ENCODE measurements around the gene COPB1.

DNA sequence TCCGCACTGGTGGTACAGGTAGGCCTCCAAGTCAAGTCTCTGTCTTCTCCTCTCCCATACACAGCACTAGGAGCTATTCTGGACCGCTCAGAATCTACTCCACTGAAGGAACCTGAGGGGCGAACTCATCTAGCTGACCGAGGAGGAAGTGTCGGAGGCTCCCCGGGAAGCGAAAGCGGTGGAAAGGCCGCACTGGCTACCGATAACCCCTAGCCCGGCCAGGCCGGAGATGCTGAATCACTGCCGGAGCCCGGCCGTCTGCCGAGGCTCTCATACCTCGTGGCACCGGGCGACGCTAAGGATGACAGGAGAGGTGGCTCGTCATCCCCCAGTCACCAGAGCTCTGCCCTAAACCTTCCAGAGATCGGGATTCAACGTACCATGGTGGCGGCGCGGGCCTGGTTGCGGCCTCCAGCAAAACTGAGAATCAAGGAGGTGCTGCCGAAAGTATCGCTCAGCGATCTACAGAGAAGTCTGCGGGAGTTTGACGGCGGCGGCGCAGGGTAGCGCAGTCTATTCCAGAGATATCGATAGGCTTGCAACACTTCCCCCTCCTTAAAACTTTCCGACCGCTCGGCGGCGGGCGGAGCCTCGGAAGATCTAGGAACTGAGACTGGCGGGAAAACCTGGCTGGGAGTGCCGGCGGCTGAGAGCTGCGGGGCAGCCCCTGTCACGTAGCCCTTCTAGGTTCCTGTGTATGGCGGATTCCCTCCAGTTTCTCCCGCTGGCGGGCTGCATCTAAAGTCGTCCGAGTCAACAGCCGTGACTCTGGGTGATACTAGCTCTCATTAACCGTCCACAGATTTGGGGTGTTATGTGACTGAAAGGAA is 20.5 kb upstream of the COPB1 start, which contains the start of gene PSMA1:
- TF ChIP-seq, protein P1, sequence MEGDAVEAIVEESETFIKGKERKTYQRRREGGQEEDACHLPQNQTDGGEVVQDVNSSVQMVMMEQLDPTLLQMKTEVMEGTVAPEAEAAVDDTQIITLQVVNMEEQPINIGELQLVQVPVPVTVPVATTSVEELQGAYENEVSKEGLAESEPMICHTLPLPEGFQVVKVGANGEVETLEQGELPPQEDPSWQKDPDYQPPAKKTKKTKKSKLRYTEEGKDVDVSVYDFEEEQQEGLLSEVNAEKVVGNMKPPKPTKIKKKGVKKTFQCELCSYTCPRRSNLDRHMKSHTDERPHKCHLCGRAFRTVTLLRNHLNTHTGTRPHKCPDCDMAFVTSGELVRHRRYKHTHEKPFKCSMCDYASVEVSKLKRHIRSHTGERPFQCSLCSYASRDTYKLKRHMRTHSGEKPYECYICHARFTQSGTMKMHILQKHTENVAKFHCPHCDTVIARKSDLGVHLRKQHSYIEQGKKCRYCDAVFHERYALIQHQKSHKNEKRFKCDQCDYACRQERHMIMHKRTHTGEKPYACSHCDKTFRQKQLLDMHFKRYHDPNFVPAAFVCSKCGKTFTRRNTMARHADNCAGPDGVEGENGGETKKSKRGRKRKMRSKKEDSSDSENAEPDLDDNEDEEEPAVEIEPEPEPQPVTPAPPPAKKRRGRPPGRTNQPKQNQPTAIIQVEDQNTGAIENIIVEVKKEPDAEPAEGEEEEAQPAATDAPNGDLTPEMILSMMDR (IDR thresholded peaks at IDR 0.05; ENCODE audit: low read depth, low read length), result no peak
- no peak for TF ChIP-seq EZH2phosphoT487 (IDR thresholded peaks at IDR 0.05; ENCODE audit: low read depth)

Data from OCI-LY3 (cell line).